ENCODE data around the gene RPL10. TPM values are rescaled to one million over a fixed set of nuclear protein-coding genes. Genes with fewer than 3 reads are reported as not detected.

The RPL10 gene
- total RNA-seq, 4 donors from 2014 or later, result 2,607 to 8,937 (median 4,770) TPM

- Histone ChIP-seq H3K4me3 (no peak overlapping the region), H3K27ac (peak overlapping the region in 2 of 4 donors; percentile 21 to 44), H3K36me3 (peaks cover 37 to 96% (median 65%) of the 10 kb centered on the region in 3 donors), H3K27me3 (no peaks in the 10 kb centered on the region), H3K9me3 (no peaks in the 10 kb centered on the region), H3K4me1 (peaks cover 0 to 29% (median 0%) of the 10 kb centered on the region in 3 donors)
- intact Hi-C loops (cut with DNase I), result no loop called here
- DNase-seq, result no peak
- 74% methylated on average over 18 of the region's 34 CpGs; no CpG with 5 or more reads in 1 of the 2 donors for WGBS, 2 donors
- no peak for TF ChIP-seq CTCF (IDR thresholded peaks at IDR 0.05)
- TF ChIP-seq POLR2A (IDR thresholded peaks at IDR 0.05), result no peak
Observed at GRCh38 chrX:154360155-154360713, 37.9 kb upstream of the RPL10 start.

GRCh38 chrX:154362085-154362742 lies 36.0 kb upstream of the RPL10 start:
- no peaks in the 10 kb centered on the region for H3K27me3 ChIP-seq
- peak overlapping the region in 2 of 4 donors; percentile 36 to 39 for H3K27ac ChIP-seq
- intact Hi-C loops (cut with DNase I), result no loop called here
- WGBS, 2 donors, result 75 to 91% methylated on average over 5 to 11 of the region's 30 CpGs
- peaks cover 0 to 49% (median 3%) of the 10 kb centered on the region in 3 donors for H3K4me1 ChIP-seq
- H3K36me3 ChIP-seq, result peaks cover 46 to 96% (median 67%) of the 10 kb centered on the region in 3 donors
- no peak overlapping the region for H3K4me3 ChIP-seq
- no peak for TF ChIP-seq CTCF (IDR thresholded peaks at IDR 0.05)
- TF ChIP-seq POLR2A (IDR thresholded peaks at IDR 0.05), result no peak
- H3K9me3 ChIP-seq, result no peaks in the 10 kb centered on the region
- no peak for DNase-seq

GRCh38 chrX:154363706-154364439 lies 34.3 kb upstream of the RPL10 start:
- H3K9me3 ChIP-seq, result no peaks in the 10 kb centered on the region
- H3K27ac ChIP-seq, result peak overlapping the region in 1 of 4 donors; percentile 58
- no peak overlapping the region for H3K4me3 ChIP-seq
- no peaks in the 10 kb centered on the region for H3K27me3 ChIP-seq
- TF ChIP-seq POLR2A (IDR thresholded peaks at IDR 0.05) (no peak), CTCF (IDR thresholded peaks at IDR 0.05) (no peak)
- 75 to 87% methylated on average over 4 to 11 of the region's 20 CpGs for WGBS, 2 donors
- peaks cover 36 to 85% (median 52%) of the 10 kb centered on the region in 3 donors for H3K36me3 ChIP-seq
- intact Hi-C loops (cut with DNase I), result no loop called here
- no peak for DNase-seq
- peaks cover 8 to 54% (median 15%) of the 10 kb centered on the region in 3 donors for H3K4me1 ChIP-seq

- 20 to 86% methylated on average over 1 to 7 of the region's 20 CpGs for WGBS, 2 donors
- H3K27ac ChIP-seq, result peak overlapping the region in 3 of 4 donors; percentile 58 to 99 (median 93)
Observed at GRCh38 chrX:154365052-154365600, 33.1 kb upstream of the RPL10 start.

More at GRCh38 chrX:154365052-154365600, 33.1 kb upstream of the RPL10 start:
- H3K36me3 ChIP-seq, result peaks cover 24 to 72% (median 42%) of the 10 kb centered on the region in 3 donors
- no peaks in the 10 kb centered on the region for H3K9me3 ChIP-seq
- DNase-seq, result no peak
- H3K4me3 ChIP-seq, result peak overlapping the region in 1 of 4 donors; percentile 12
- intact Hi-C loops (cut with DNase I), result no loop called here
- no peaks in the 10 kb centered on the region for H3K27me3 ChIP-seq
- no peak for TF ChIP-seq CTCF (IDR thresholded peaks at IDR 0.05)
- no peak for TF ChIP-seq POLR2A (IDR thresholded peaks at IDR 0.05)
- H3K4me1 ChIP-seq, result peaks cover 14 to 61% (median 15%) of the 10 kb centered on the region in 3 donors
